KMS-11 (cell line): Measurements from ENCODE around the gene CHST8.

Experiments used
- H2AFZ ChIP-seq: fragments of 200-600 bp; sonication (generic); 2 replicates; pipeline ENCODE4 v1.6.1; 2016; ENCODE audit warnings: antibody characterized with exemption, mixed run types, low read depth
- H3K27ac ChIP-seq: fragments of 200-600 bp; sonication (generic); 2 replicates; pipeline ENCODE4 v1.6.1; 2016; ENCODE audit warnings: mild to moderate bottlenecking, mixed run types
- H3K27me3 ChIP-seq: fragments of 200-600 bp; sonication (generic); 2 replicates; pipeline ENCODE4 v1.6.1; 2017; ENCODE audit warnings: mild to moderate bottlenecking, low read depth, mixed run types, moderate library complexity; ENCODE audit not compliant: insufficient read depth
- H3K36me3 ChIP-seq: fragments of 200-600 bp; sonication (generic); 2 replicates; pipeline ENCODE4 v1.6.1; 2017; ENCODE audit warnings: mild to moderate bottlenecking, mixed run types; ENCODE audit not compliant: insufficient read depth
- H3K4me1 ChIP-seq: fragments of 200-600 bp; sonication (generic); 2 replicates; pipeline ENCODE4 v1.6.1; 2016; ENCODE audit warnings: mild to moderate bottlenecking, low read depth, mixed run types; ENCODE audit not compliant: poor library complexity, severe bottlenecking
- H3K4me2 ChIP-seq: fragments of 200-600 bp; sonication (generic); 2 replicates; pipeline ENCODE4 v1.7.0; 2016; ENCODE audit warnings: mild to moderate bottlenecking, mixed run types
- H3K4me3 ChIP-seq: fragments of 200-600 bp; sonication (generic); IDR thresholded peaks from 2 replicates; pipeline ENCODE4 v1.6.1; 2017; ENCODE audit warnings: low read depth, low read length, mixed read lengths; ENCODE audit not compliant: insufficient read depth
- H3K79me2 ChIP-seq: fragments of 200-600 bp; sonication (generic); 2 replicates; pipeline ENCODE4 v1.6.1; 2016; ENCODE audit warnings: low read depth, mixed run types; ENCODE audit not compliant: insufficient read depth
- H3K9ac ChIP-seq: fragments of 200-600 bp; sonication (generic); 2 replicates; pipeline ENCODE4 v1.6.1; 2016; ENCODE audit warnings: mild to moderate bottlenecking, mixed run types
- H4K20me1 ChIP-seq: fragments of 200-600 bp; sonication (generic); 2 replicates; pipeline ENCODE4 v1.6.1; 2016; ENCODE audit warnings: mild to moderate bottlenecking, mixed run types; ENCODE audit not compliant: insufficient read depth
- TF ChIP-seq, protein P1 (sequence below): fragments of 200-600 bp; sonication (generic); conservative IDR thresholded peaks from 2 replicates; pipeline ENCODE4 v1.6.1; 2017; ENCODE audit warnings: low read depth, mild to moderate bottlenecking, antibody characterized with exemption, low read length, moderate library complexity, mixed read lengths

The CHST8 gene

DNA sequence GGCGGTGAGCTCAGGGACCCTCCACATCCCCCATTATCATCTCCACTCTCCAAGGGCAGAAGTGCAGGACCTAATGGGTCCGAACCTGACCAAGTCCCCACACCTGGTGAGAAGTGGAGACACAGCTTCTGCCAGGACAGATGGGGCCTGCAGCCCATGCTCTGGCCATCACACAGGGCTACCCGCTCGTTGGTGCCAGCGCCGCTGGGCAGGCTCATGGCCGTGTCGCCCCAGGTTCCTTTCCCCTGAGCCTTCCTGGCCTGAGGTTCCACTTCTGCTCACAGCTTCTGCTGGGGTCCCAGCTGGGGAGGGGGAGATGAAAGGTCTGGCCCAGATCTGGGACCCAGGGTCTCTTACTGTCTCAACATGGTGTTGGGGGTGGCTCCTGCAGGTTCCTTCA, 126.5 kb downstream of the CHST8 start:
- Histone ChIP-seq H3K4me1 (no peaks in the 10 kb centered on the region), H3K4me3 (no peak overlapping the region), H3K4me2 (no peak overlapping the region), H3K27me3 (peaks cover 8% of the 10 kb centered on the region; the same call in 1 of the 2 replicates), H3K79me2 (no peaks in the 10 kb centered on the region), H2AFZ (no peak overlapping the region), H4K20me1 (no peaks in the 10 kb centered on the region), H3K9ac (no peak overlapping the region), H3K27ac (no peak overlapping the region), H3K36me3 (no peaks in the 10 kb centered on the region)
- TF ChIP-seq, protein P1, sequence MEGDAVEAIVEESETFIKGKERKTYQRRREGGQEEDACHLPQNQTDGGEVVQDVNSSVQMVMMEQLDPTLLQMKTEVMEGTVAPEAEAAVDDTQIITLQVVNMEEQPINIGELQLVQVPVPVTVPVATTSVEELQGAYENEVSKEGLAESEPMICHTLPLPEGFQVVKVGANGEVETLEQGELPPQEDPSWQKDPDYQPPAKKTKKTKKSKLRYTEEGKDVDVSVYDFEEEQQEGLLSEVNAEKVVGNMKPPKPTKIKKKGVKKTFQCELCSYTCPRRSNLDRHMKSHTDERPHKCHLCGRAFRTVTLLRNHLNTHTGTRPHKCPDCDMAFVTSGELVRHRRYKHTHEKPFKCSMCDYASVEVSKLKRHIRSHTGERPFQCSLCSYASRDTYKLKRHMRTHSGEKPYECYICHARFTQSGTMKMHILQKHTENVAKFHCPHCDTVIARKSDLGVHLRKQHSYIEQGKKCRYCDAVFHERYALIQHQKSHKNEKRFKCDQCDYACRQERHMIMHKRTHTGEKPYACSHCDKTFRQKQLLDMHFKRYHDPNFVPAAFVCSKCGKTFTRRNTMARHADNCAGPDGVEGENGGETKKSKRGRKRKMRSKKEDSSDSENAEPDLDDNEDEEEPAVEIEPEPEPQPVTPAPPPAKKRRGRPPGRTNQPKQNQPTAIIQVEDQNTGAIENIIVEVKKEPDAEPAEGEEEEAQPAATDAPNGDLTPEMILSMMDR: no peak

DNA sequence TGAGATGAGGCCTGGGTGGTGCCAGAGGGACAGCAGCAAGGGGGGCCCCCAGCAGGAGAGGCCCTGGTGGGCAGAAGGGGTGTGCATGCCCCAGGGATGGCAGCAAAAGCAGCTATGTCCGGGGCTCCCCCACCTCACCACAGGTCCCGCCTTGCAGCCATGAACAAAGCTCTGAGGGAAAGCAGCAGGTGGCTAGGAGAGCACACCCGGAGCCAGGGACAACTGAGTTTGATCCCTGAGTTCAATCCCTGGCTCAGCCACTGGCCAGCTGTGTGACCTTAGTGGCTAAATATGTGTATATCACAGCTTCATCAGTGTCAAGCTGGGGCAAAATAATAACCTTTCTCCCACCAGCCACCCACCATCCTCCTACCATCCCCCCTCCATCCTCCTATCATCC, 127.3 kb downstream of the CHST8 start:
- peaks cover 8% of the 10 kb centered on the region; the same call in 1 of the 2 replicates for H3K27me3 ChIP-seq

DNA sequence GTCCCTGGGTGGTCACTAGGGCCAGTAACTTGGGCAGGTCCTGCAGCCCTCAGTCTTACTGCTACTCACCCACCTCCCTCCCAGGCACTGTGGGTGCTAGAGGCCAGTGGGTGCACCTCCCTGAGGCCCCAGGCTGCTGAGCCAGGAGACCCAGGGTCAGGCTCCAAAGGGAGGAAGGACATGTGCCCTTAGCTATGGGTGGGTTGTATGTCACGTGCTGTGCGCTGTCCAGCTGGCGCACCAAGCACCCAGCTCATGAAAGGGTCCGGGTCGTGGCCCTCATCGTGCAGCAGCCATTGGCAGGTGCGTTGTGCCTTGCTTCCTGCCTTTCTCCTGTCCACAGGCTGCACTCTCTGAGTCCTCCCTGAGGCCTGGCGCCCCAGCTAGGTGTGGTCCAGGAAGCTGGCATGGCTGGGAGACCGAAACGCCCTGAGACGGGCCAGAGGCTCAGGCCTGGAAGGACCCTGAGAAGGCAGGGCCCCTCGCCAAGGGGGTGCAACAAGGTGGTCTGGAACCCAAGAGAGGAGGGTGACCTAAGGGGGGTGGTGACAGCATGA, 127.9 kb downstream of the CHST8 start:
- Histone ChIP-seq H4K20me1 (no peaks in the 10 kb centered on the region), H3K4me1 (no peaks in the 10 kb centered on the region), H3K36me3 (no peaks in the 10 kb centered on the region), H3K79me2 (no peaks in the 10 kb centered on the region), H3K4me3 (no peak overlapping the region), H2AFZ (no peak overlapping the region), H3K9ac (no peak overlapping the region), H3K4me2 (no peak overlapping the region), H3K27me3 (peaks cover 8% of the 10 kb centered on the region; the same call in 1 of the 2 replicates), H3K27ac (no peak overlapping the region)
- TF ChIP-seq, protein P1: no peak

More for the DNA sequence above, 127.3 kb downstream of the CHST8 start:
- TF ChIP-seq, protein P1: no peak
- no peak overlapping the region for H2AFZ ChIP-seq
- H3K9ac ChIP-seq: no peak overlapping the region
- no peak overlapping the region for H3K4me3 ChIP-seq
- no peaks in the 10 kb centered on the region for H3K79me2 ChIP-seq
- no peaks in the 10 kb centered on the region for H3K4me1 ChIP-seq
- H3K4me2 ChIP-seq: no peak overlapping the region
- no peak overlapping the region for H3K27ac ChIP-seq
- H3K36me3 ChIP-seq: no peaks in the 10 kb centered on the region
- H4K20me1 ChIP-seq: no peaks in the 10 kb centered on the region

DNA sequence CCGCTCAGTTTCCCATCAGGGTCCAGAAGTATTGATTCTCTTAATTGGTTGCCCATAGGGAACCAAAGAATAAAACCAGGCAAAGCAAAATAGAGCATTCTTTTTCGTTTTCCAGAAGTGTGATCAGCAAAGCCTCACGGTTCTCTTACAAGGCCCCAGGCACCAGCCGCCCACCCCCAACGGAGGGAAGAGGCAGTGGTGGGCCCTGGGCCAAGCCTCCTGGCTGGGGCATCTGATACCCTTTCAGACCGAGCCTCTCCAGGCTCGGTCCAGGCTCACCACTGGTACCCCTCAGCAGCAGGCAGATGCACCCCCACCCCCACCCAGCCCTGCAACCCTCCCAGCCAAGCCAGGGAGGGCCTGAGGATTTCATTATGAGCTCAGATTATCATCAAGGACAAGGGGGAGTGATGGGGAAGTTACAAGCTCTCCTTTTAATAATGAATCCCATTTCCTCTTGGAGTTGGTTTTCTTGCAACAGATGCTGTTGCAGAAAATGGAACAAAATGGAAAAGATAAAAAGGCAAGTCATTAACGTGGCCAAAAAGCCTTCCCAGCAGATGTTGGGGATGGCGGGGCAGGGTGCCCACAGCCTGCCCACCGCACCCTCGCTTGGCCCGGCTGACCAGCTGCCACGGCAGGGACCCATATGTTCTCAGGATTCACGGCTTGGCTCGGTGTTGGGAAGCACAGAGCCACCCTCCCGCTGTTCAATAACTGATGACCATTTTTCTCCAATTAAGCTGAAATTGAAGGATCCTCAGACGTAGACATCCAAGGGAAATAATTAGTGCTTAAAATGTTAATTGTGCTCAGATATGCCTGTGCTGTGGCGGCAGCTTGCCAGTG, 129.1 kb downstream of the CHST8 start:
- Histone ChIP-seq H3K36me3 (no peaks in the 10 kb centered on the region), H3K4me3 (no peak overlapping the region), H3K27ac (no peak overlapping the region), H3K4me1 (no peaks in the 10 kb centered on the region), H2AFZ (no peak overlapping the region), H4K20me1 (no peaks in the 10 kb centered on the region), H3K9ac (no peak overlapping the region), H3K27me3 (peaks cover 8% of the 10 kb centered on the region; the same call in 1 of the 2 replicates), H3K4me2 (no peak overlapping the region), H3K79me2 (no peaks in the 10 kb centered on the region)
- TF ChIP-seq, protein P1: no peak
